HCT116 (cell line): ENCODE results near the gene PODNL1. TPM values are rescaled to one million over a fixed set of nuclear protein-coding genes. Genes with fewer than 3 reads are reported as not detected.

Experiments
- ATAC-seq: fragments of 200-7000 bp; cut with Tn5 transposase; 2 replicates; pipeline ENCODE4 v1.9.1; 2020; ENCODE audit warnings: mild to moderate bottlenecking, moderate library complexity
- BruUV-seq: library from RNA; stranded (reverse); fragments of 400-500 nt; replicated peaks from 2 replicates; lab custom pipeline; 2021; lab: Mats Ljungman, UMichigan
- CTCF ChIA-PET: fragments of 300-600 bp; sonication (Branson Sonifier 250); formaldehyde crosslinking; loops from one replicate; lab custom pipeline; 2021; ENCODE audit warnings: antibody characterized with exemption; lab: Charles Lee
- POLR2A ChIA-PET: fragments of 300-600, 350-600 bp; sonication (Branson Sonifier 250); formaldehyde crosslinking; loops from one replicate; lab custom pipeline; 2021; ENCODE audit warnings: antibody characterized with exemption; lab: Charles Lee
- RAD21 ChIA-PET, 2 experiments: fragments of 300-600 bp; sonication (Branson Sonifier 250); formaldehyde crosslinking; loops; one replicate each; lab custom pipeline; 2023; ENCODE audit warnings: low total read pairs in 2 of 2; ENCODE audit not compliant: uncharacterized antibody in 2 of 2, unreplicated experiment in 2 of 2, low non-redundant PET in 1 of 2; lab: Charles Lee
- DNase-seq: peaks from one replicate; pipeline ENCODE4 v3.0.0-alpha.2; 2010; ENCODE audit warnings: low read depth, low spot score
- H2AFZ ChIP-seq: fragments of 200-600 bp; shearing (Covaris generic), sonication (generic); 2 replicates; pipeline ENCODE4 v1.6.1; 2017; ENCODE audit warnings: low read depth, mixed run types, mixed read lengths, antibody characterized with exemption, low read length; ENCODE audit not compliant: poor library complexity, severe bottlenecking
- H3K27ac ChIP-seq: 2 replicates; pipeline ENCODE4 v1.5.1; 2012; ENCODE audit warnings: low read depth, low read length
- H3K27me3 ChIP-seq: fragments of 200-600 bp; sonication (generic); 2 replicates; pipeline ENCODE4 v1.6.1; 2016; ENCODE audit warnings: mixed run types, low read length, mixed read lengths; ENCODE audit not compliant: insufficient read depth
- H3K36me3 ChIP-seq, 2 experiments: fragments of 200-500 bp in 1 of 2; fragments of 200-600 bp in 1 of 2; sonication (Bioruptor generic) in 1 of 2; sonication (generic) in 1 of 2; 2 replicates each; pipeline versions ENCODE4 v1.5.1 to v1.6.1; 2014 to 2016; ENCODE audit warnings: low read length in 2 of 2, inconsistent platforms in 1 of 2, mixed read lengths in 1 of 2, mixed run types in 1 of 2; ENCODE audit not compliant: insufficient read depth in 2 of 2, control insufficient read depth in 1 of 2
- H3K4me1 ChIP-seq, 2 experiments: fragments of 200-600 bp in 1 of 2; sonication (generic) in 1 of 2; 2 replicates each; pipeline versions ENCODE4 v1.5.1 to v1.6.1; 2012 to 2017; ENCODE audit warnings: low read length in 2 of 2, inconsistent platforms in 1 of 2, mild to moderate bottlenecking in 1 of 2, mixed read lengths in 1 of 2, mixed run types in 1 of 2, moderate library complexity in 1 of 2; ENCODE audit not compliant: insufficient read depth in 2 of 2, control insufficient read depth in 1 of 2
- H3K4me2 ChIP-seq: fragments of 200-600 bp; sonication (generic); 2 replicates; pipeline ENCODE4 v1.6.1; 2017; ENCODE audit warnings: mixed run types, low read length, mixed read lengths
- H3K4me3 ChIP-seq, 2 experiments: fragments of 200-600 bp in 1 of 2; sonication (generic) in 1 of 2; replicated peaks in 1 of 2; 2 replicates each; pipeline ENCODE4 v1.5.1; 2011 to 2016; ENCODE audit warnings: low read length in 2 of 2, control low read depth in 1 of 2, low read depth in 1 of 2, mild to moderate bottlenecking in 1 of 2, mixed read lengths in 1 of 2, mixed run types in 1 of 2
- H3K79me2 ChIP-seq: fragments of 200-600 bp; sonication (generic); 2 replicates; pipeline ENCODE4 v1.6.1; 2017; ENCODE audit warnings: mild to moderate bottlenecking, mixed run types, low read length, moderate library complexity, mixed read lengths; ENCODE audit not compliant: insufficient read depth
- H3K9ac ChIP-seq: fragments of 200-600 bp; sonication (generic); 2 replicates; pipeline ENCODE4 v1.6.1; 2016; ENCODE audit warnings: low read length, mixed read lengths
- H3K9me2 ChIP-seq: fragments of 200-600 bp; sonication (generic), shearing (Covaris generic); 2 replicates; pipeline ENCODE4 v1.6.1; 2017; ENCODE audit warnings: mixed run types, mild to moderate bottlenecking, moderate library complexity; ENCODE audit not compliant: insufficient read depth
- H3K9me3 ChIP-seq, 2 experiments: fragments of 200-500 bp in 1 of 2; fragments of 200-600 bp in 1 of 2; sonication (Bioruptor generic) in 1 of 2; sonication (generic) in 1 of 2; 2 replicates each; pipeline ENCODE4 v1.6.1; 2014 to 2017; ENCODE audit warnings: low read length in 2 of 2, mixed read lengths in 2 of 2, inconsistent platforms in 1 of 2, low read depth in 1 of 2, mild to moderate bottlenecking in 1 of 2, mixed run types in 1 of 2, moderate library complexity in 1 of 2; ENCODE audit not compliant: control insufficient read depth in 1 of 2, insufficient read depth in 1 of 2
- H4K20me1 ChIP-seq: fragments of 200-600 bp; sonication (generic), shearing (Covaris generic); 2 replicates; pipeline ENCODE4 v1.6.1; 2017; ENCODE audit warnings: mixed run types, mild to moderate bottlenecking, moderate library complexity; ENCODE audit not compliant: insufficient read depth
- ATF3 ChIP-seq: IDR thresholded peaks from 2 replicates; pipeline ENCODE4 v1.6.1; 2012
- CBX3 ChIP-seq: IDR thresholded peaks from 2 replicates; pipeline ENCODE4 v1.6.1; 2012; ENCODE audit warnings: low read depth
- CEBPB ChIP-seq: IDR thresholded peaks from 2 replicates; pipeline ENCODE4 v1.6.1; 2012; ENCODE audit warnings: low read depth
- CTCF ChIP-seq, 3 experiments: fragments of 200-600 bp in 1 of 3; sonication (generic) in 1 of 3; IDR thresholded peaks in 2 of 3; conservative IDR thresholded peaks in 1 of 3; 2 replicates each; pipeline ENCODE4 v1.5.1; 2012 to 2017; ENCODE audit warnings: low read depth in 2 of 3, low read length in 2 of 3, antibody characterized with exemption in 1 of 3, borderline replicate concordance in 1 of 3, control low read depth in 1 of 3, mild to moderate bottlenecking in 1 of 3, mixed read lengths in 1 of 3, mixed run types in 1 of 3, moderate library complexity in 1 of 3; ENCODE audit not compliant: insufficient read depth in 1 of 3
- EGR1 ChIP-seq: IDR thresholded peaks from 2 replicates; pipeline ENCODE4 v1.6.1; 2012; ENCODE audit warnings: low read depth
- ELF1 ChIP-seq: IDR thresholded peaks from 2 replicates; pipeline ENCODE4 v1.6.1; 2012; ENCODE audit warnings: low read depth, borderline replicate concordance
- EZH2 ChIP-seq: fragments of 200-600 bp; sonication (generic); IDR thresholded peaks from 2 replicates; pipeline ENCODE4 v1.6.1; 2017; ENCODE audit warnings: antibody characterized with exemption, mixed run types
- EZH2phosphoT487 ChIP-seq: fragments of 200-600 bp; IDR thresholded peaks from 2 replicates; pipeline ENCODE4 v1.6.1; 2018; ENCODE audit warnings: antibody characterized with exemption, borderline replicate concordance
- FOSL1 ChIP-seq: IDR thresholded peaks from 2 replicates; pipeline ENCODE4 v1.6.1; 2012; ENCODE audit warnings: low read depth
- JUND ChIP-seq: IDR thresholded peaks from 2 replicates; pipeline ENCODE4 v1.6.1; 2012
- MAX ChIP-seq: IDR thresholded peaks from 2 replicates; pipeline ENCODE4 v1.6.1; 2012
- POLR2AphosphoS5 ChIP-seq: IDR thresholded peaks from 2 replicates; pipeline ENCODE4 v1.6.1; 2011; ENCODE audit warnings: mild to moderate bottlenecking, low read depth, low read length, moderate library complexity
- REST ChIP-seq: IDR thresholded peaks from 2 replicates; pipeline ENCODE4 v1.6.1; 2012; ENCODE audit warnings: low read depth
- SIN3A ChIP-seq: IDR thresholded peaks from 2 replicates; pipeline ENCODE4 v1.6.1; 2012; ENCODE audit warnings: low read depth
- TCF7L2 ChIP-seq: IDR thresholded peaks from 2 replicates; pipeline ENCODE4 v1.7.0; 2011; ENCODE audit warnings: borderline replicate concordance, inconsistent platforms; ENCODE audit not compliant: insufficient read depth, insufficient read length; ENCODE audit errors: extremely low read depth
- ZBTB33 ChIP-seq: IDR thresholded peaks from 2 replicates; pipeline ENCODE4 v1.6.1; 2011; ENCODE audit warnings: mild to moderate bottlenecking, low read length, moderate library complexity; ENCODE audit not compliant: insufficient replicate concordance; ENCODE audit errors: extremely low read depth
- ZFX ChIP-seq: fragments of 450-650 bp; IDR thresholded peaks from 2 replicates; pipeline ENCODE4 v1.6.1; 2017
- ZNF274 ChIP-seq: fragments of 200-500 bp; sonication (Bioruptor generic); IDR thresholded peaks from 2 replicates; pipeline ENCODE4 v1.6.1; 2014; ENCODE audit warnings: mild to moderate bottlenecking, low read depth, low read length, inconsistent platforms
- intact Hi-C: fragments of 100-400 bp; cut with micrococcal nuclease; formaldehyde crosslinking; loops from 2 replicates; pipeline ENCODE4 v1.10.0; 2022
- total RNA-seq: library from RNA; stranded (reverse); gene quantifications from one replicate; pipeline ENCODE4 v1.2.1, GENCODE V29; 2021; ENCODE audit not compliant: unreplicated experiment

PODNL1 gene
- total RNA-seq, 1 experiment from 2014 or later, result 0.71 TPM

DNA sequence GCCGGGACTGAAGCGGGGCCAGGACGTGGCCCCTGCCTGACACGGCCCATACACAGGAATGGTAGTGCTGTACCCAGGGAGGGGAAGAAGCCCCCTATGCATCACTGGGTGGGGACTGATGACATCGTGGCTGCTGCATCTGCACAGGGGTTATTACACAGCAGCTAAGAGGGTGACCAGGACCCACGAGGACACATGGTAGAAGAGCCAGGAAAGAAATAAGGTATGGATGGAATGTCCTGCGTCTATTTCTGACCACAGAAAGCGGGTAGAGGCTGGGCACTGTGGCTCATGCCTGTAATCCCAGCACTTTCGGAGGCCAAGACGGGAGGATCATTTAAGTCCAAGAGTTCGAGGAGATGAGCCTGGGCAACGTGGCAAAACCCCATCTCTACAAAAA, 38.2 kb upstream of the PODNL1 start (continued):
- TF ChIP-seq REST (no peak), ATF3 (no peak), EGR1 (no peak), EZH2phosphoT487 (no peak)
- TF ChIP-seq, all 23 proteins: peak for 0

GRCh38 chr19:13975870-13976269, 37.7 kb upstream of the PODNL1 start:
- no peak overlapping the region for H3K9ac ChIP-seq
- no peaks in the 10 kb centered on the region; a peak in 1 of 4 replicates for H3K36me3 ChIP-seq
- H3K4me3 ChIP-seq, result no peak overlapping the region
- peaks cover 0 to 10% of the 10 kb centered on the region in 2 experiments; a peak in 3 of 4 replicates for H3K4me1 ChIP-seq
- H4K20me1 ChIP-seq, result no peaks in the 10 kb centered on the region
- no peak overlapping the region for H3K27ac ChIP-seq
- POLR2A ChIA-PET, result no interaction called here
- no peaks in the 10 kb centered on the region for H3K9me2 ChIP-seq
- no peaks in the 10 kb centered on the region for H3K9me3 ChIP-seq
- TF ChIP-seq ELF1 (no peak), SIN3A (no peak), CEBPB (no peak), JUND (no peak), POLR2AphosphoS5 (no peak), ZBTB33 (no peak), CTCF (IDR thresholded peaks at IDR 0.05 in 2 of 3, conservative IDR thresholded peaks at IDR 0.05 in 1 of 3; ENCODE audit: borderline replicate concordance in 1 of 3, insufficient read depth in 1 of 3, low read depth in 2 of 3, low read length in 2 of 3) (no peak), CBX3 (no peak), ZFX (no peak), TCF7L2 (no peak), ZNF274 (no peak), MAX (no peak), EZH2 (no peak), FOSL1 (no peak), EGR1 (no peak)
- intact Hi-C loops, result no loop called here
- H3K4me2 ChIP-seq, result no peak overlapping the region
- RAD21 ChIA-PET, result no interaction called here
- ATAC-seq, result no peak
- CTCF ChIA-PET, result no interaction called here
- H3K27me3 ChIP-seq, result no peaks in the 10 kb centered on the region
- no TSS peak for BruUV-seq
- no peaks in the 10 kb centered on the region for H3K79me2 ChIP-seq
- DNase-seq, result no peak
- no peak overlapping the region for H2AFZ ChIP-seq
